ENCODE results near the gene CCNK.

CCNK gene

GRCh38 chr14:99465288-99465687, 15.9 kb upstream of the CCNK start:
- no peaks in the 10 kb centered on the region for H3K27me3 ChIP-seq
- no peaks in the 10 kb centered on the region for H3K9me3 ChIP-seq
- TF ChIP-seq CTCF (IDR thresholded peaks at IDR 0.05): no peak
- H3K36me3 ChIP-seq: peaks cover 30 to 49% (median 48%) of the 10 kb centered on the region in 3 donors
- intact Hi-C loops (cut with DNase I; ENCODE audit: low total_unique reads): no loop called here
- no peak overlapping the region for H3K4me3 ChIP-seq
- peaks cover 0 to 13% (median 4%) of the 10 kb centered on the region in 4 donors for H3K4me1 ChIP-seq
- no peak for DNase-seq
- H3K27ac ChIP-seq: no peak overlapping the region

- TF ChIP-seq CTCF (IDR thresholded peaks at IDR 0.05): no peak
- H3K36me3 ChIP-seq: peaks cover 30 to 37% (median 37%) of the 10 kb centered on the region in 3 donors
These were observed 14.5 kb upstream of the CCNK start for GRCh38 chr14:99466758-99467157.

GRCh38 chr14:99467336-99468078, 13.7 kb upstream of the CCNK start:
- no peak for TF ChIP-seq CTCF (IDR thresholded peaks at IDR 0.05)
- Histone ChIP-seq H3K27ac (no peak overlapping the region), H3K36me3 (peaks cover 26 to 30% (median 30%) of the 10 kb centered on the region in 3 donors), H3K9me3 (no peaks in the 10 kb centered on the region), H3K4me3 (no peak overlapping the region), H3K27me3 (no peaks in the 10 kb centered on the region), H3K4me1 (peaks cover 0 to 13% (median 4%) of the 10 kb centered on the region in 4 donors)
- intact Hi-C loops (cut with DNase I; ENCODE audit: low total_unique reads): no loop called here
- no peak for DNase-seq

More at GRCh38 chr14:99466758-99467157, 14.5 kb upstream of the CCNK start:
- Histone ChIP-seq H3K9me3 (no peaks in the 10 kb centered on the region), H3K4me3 (no peak overlapping the region), H3K4me1 (peaks cover 0 to 13% (median 4%) of the 10 kb centered on the region in 4 donors), H3K27ac (no peak overlapping the region), H3K27me3 (no peaks in the 10 kb centered on the region)
- no peak for DNase-seq
- intact Hi-C loops (cut with DNase I; ENCODE audit: low total_unique reads): no loop called here

- intact Hi-C loops (cut with DNase I; ENCODE audit: low total_unique reads): no loop called here
- TF ChIP-seq CTCF (IDR thresholded peaks at IDR 0.05): no peak
- H3K4me1 ChIP-seq: peaks cover 0 to 13% (median 4%) of the 10 kb centered on the region in 4 donors
- H3K9me3 ChIP-seq: no peaks in the 10 kb centered on the region
- peaks cover 20 to 25% (median 24%) of the 10 kb centered on the region in 3 donors for H3K36me3 ChIP-seq
- H3K4me3 ChIP-seq: no peak overlapping the region
- DNase-seq: no peak
- H3K27me3 ChIP-seq: no peaks in the 10 kb centered on the region
- H3K27ac ChIP-seq: no peak overlapping the region
These were observed 13.1 kb upstream of the CCNK start for GRCh38 chr14:99468081-99468480.

- Histone ChIP-seq H3K4me3 (no peak overlapping the region), H3K4me1 (peaks cover 0 to 13% (median 4%) of the 10 kb centered on the region in 4 donors), H3K9me3 (no peaks in the 10 kb centered on the region), H3K27me3 (no peaks in the 10 kb centered on the region), H3K36me3 (peaks cover 15 to 16% (median 16%) of the 10 kb centered on the region in 3 donors), H3K27ac (no peak overlapping the region)
- DNase-seq: no peak
- no peak for TF ChIP-seq CTCF (IDR thresholded peaks at IDR 0.05)
- intact Hi-C loops (cut with DNase I; ENCODE audit: low total_unique reads): no loop called here
These were observed 12.2 kb upstream of the CCNK start for GRCh38 chr14:99468836-99469592.

Measured in tibial artery (tissue), 4 donors.